ENCODE measurements around the gene NRBF2.

GRCh38 chr10:63110940-63111339 is 22.2 kb upstream of the NRBF2 start:
- TF ChIP-seq CTCF (IDR thresholded peaks at IDR 0.05; ENCODE audit: low read length) (no peak), EZH2phosphoT487 (IDR thresholded peaks at IDR 0.05; ENCODE audit: low read length) (no peak)

Measured in MM.1S (cell line).